IMR-90 (cell line): Measurements from ENCODE around the gene BOLA1. TPM values are rescaled to one million over a fixed set of nuclear protein-coding genes. Genes with fewer than 3 reads are reported as not detected.

Experiments used
- ATAC-seq: fragments of 200-7000 bp; cut with Tn5 transposase; 2 replicates; pipeline ENCODE4 v1.9.1; 2020; ENCODE audit warnings: low read depth, mild to moderate bottlenecking, moderate library complexity
- BruUV-seq: library from RNA; stranded (reverse); fragments of 400-500 nt; replicated peaks from 2 replicates; lab custom pipeline; 2021; lab: Mats Ljungman, UMichigan
- CTCF ChIA-PET: fragments of 300-600 bp; formaldehyde crosslinking; extraction: SDS; loops from one replicate; lab custom pipeline; 2021; ENCODE audit warnings: antibody characterized with exemption; lab: Yijun Ruan, JAX
- POLR2A ChIA-PET: fragments of 300-600 bp; sonication (Branson Sonifier 250); formaldehyde crosslinking; loops from one replicate; lab custom pipeline; 2022; ENCODE audit warnings: antibody characterized with exemption; ENCODE audit not compliant: unreplicated experiment; lab: Charles Lee
- DNase-seq: peaks from one replicate; pipeline ENCODE4 v3.0.0; 2013
- H2AFZ ChIP-seq: replicated peaks from 2 replicates; pipeline ENCODE3; 2013; ENCODE audit warnings: low read length, mild to moderate bottlenecking; ENCODE audit not compliant: poor library complexity
- H2AK5ac ChIP-seq: 2 replicates; pipeline ENCODE4 v1.6.1; 2013; ENCODE audit warnings: low read depth, low read length, inconsistent platforms
- H2AK9ac ChIP-seq: replicated peaks from 2 replicates; pipeline ENCODE3; 2013; ENCODE audit warnings: mild to moderate bottlenecking, low read depth, low read length, moderate library complexity; ENCODE audit not compliant: poor library complexity
- H2BK120ac ChIP-seq: 2 replicates; pipeline ENCODE4 v1.6.1; 2013; ENCODE audit warnings: low read depth, low read length, inconsistent platforms
- H2BK15ac ChIP-seq: 3 replicates; pipeline ENCODE4 v1.6.1; 2013; ENCODE audit warnings: low read depth, low read length, inconsistent platforms
- H2BK20ac ChIP-seq: 2 replicates; pipeline ENCODE4 v1.6.1; 2013; ENCODE audit warnings: low read depth, mild to moderate bottlenecking, inconsistent platforms, low read length, moderate library complexity
- H2BK5ac ChIP-seq: 2 replicates; pipeline ENCODE4 v1.6.1; 2013; ENCODE audit warnings: mild to moderate bottlenecking, low read depth, low read length, inconsistent platforms; ENCODE audit not compliant: poor library complexity, severe bottlenecking
- H3K14ac ChIP-seq: replicated peaks from 2 replicates; pipeline ENCODE4 v1.6.1; 2013; ENCODE audit warnings: low read depth, low read length, inconsistent platforms
- H3K18ac ChIP-seq: 2 replicates; pipeline ENCODE4 v1.6.1; 2013; ENCODE audit warnings: low read depth, low read length, control low read depth
- H3K23ac ChIP-seq: 2 replicates; pipeline ENCODE4 v1.6.1; 2013; ENCODE audit warnings: low read depth, low read length, inconsistent platforms
- H3K27ac ChIP-seq: 2 replicates; pipeline ENCODE4 v1.5.1; 2013; ENCODE audit warnings: mild to moderate bottlenecking, control low read depth, low read length; ENCODE audit not compliant: insufficient read depth
- H3K27me3 ChIP-seq: 2 replicates; pipeline ENCODE4 v1.6.1; 2013; ENCODE audit warnings: low read length; ENCODE audit not compliant: control insufficient read depth, insufficient read depth
- H3K36me3 ChIP-seq: 2 replicates; pipeline ENCODE4 v1.6.1; 2013; ENCODE audit warnings: low read length, mixed read lengths; ENCODE audit not compliant: control insufficient read depth, insufficient read depth
- H3K4ac ChIP-seq: 2 replicates; pipeline ENCODE4 v1.6.1; 2013; ENCODE audit warnings: low read depth, low read length, inconsistent platforms
- H3K4me1 ChIP-seq: 2 replicates; pipeline ENCODE4 v1.6.1; 2013; ENCODE audit warnings: low read length, mixed read lengths; ENCODE audit not compliant: control insufficient read depth, insufficient read depth
- H3K4me2 ChIP-seq: 2 replicates; pipeline ENCODE4 v1.6.1; 2013; ENCODE audit warnings: low read depth, mild to moderate bottlenecking, control low read depth, low read length, moderate library complexity
- H3K4me3 ChIP-seq: 2 replicates; pipeline ENCODE4 v1.5.1; 2013; ENCODE audit warnings: low read depth, mild to moderate bottlenecking, control low read depth, low read length, moderate library complexity; ENCODE audit not compliant: insufficient read depth
- H3K56ac ChIP-seq: 2 replicates; pipeline ENCODE4 v1.6.1; 2013; ENCODE audit warnings: low read length, inconsistent platforms; ENCODE audit not compliant: insufficient read depth; ENCODE audit errors: extremely low read depth
- H3K79me1 ChIP-seq, 2 experiments: 2 replicates each; pipeline ENCODE4 v1.6.1; 2013; ENCODE audit warnings: low read length in 2 of 2, inconsistent platforms in 1 of 2, low read depth in 1 of 2
- H3K9ac ChIP-seq: 2 replicates; pipeline ENCODE4 v1.6.1; 2013; ENCODE audit warnings: low read depth, low read length, control low read depth
- H3K9me1 ChIP-seq: 2 replicates; pipeline ENCODE4 v1.6.1; 2013; ENCODE audit warnings: low read length, inconsistent platforms; ENCODE audit not compliant: insufficient read depth
- H3K9me3 ChIP-seq: 2 replicates; pipeline ENCODE4 v1.6.1; 2013; ENCODE audit warnings: low read length; ENCODE audit not compliant: control insufficient read depth, insufficient read depth
- H4K20me1 ChIP-seq: 2 replicates; pipeline ENCODE4 v1.6.1; 2013; ENCODE audit warnings: low read length, inconsistent platforms; ENCODE audit not compliant: insufficient read depth
- H4K5ac ChIP-seq: 2 replicates; pipeline ENCODE4 v1.6.1; 2013; ENCODE audit warnings: mild to moderate bottlenecking, low read depth, low read length, control low read depth
- H4K8ac ChIP-seq, 2 experiments: 2 replicates each; pipeline ENCODE4 v1.6.1; 2013; ENCODE audit warnings: low read depth in 2 of 2, low read length in 2 of 2, control low read depth in 1 of 2, inconsistent platforms in 1 of 2
- H4K91ac ChIP-seq: 2 replicates; pipeline ENCODE4 v1.6.1; 2013; ENCODE audit warnings: low read depth, low read length, inconsistent platforms; ENCODE audit not compliant: insufficient read depth
- BHLHE40 ChIP-seq: fragments of 150-350 bp; IDR thresholded peaks from 2 replicates; pipeline ENCODE4 v1.6.1; 2016; ENCODE audit warnings: mild to moderate bottlenecking, low read depth, low read length
- SMC3 ChIP-seq: fragments of 150-350 bp; IDR thresholded peaks from 2 replicates; pipeline ENCODE4 v1.6.1; 2016; ENCODE audit warnings: low read depth, mild to moderate bottlenecking, antibody characterized with exemption, low read length, moderate library complexity
- WGBS, 2 experiments: methylation state at CpG; one replicate each; pipeline versions ENCODE4 v1.1.5 to v1.1.7; 2013; ENCODE audit warnings: missing lambda C conversion rate in 2 of 2; ENCODE audit not compliant: insufficient read length in 1 of 2; ENCODE audit errors: extremely low coverage in 2 of 2; 5-methylcytosine and 5-hydroxymethylcytosine counted together
- dilution Hi-C: fragments of 300-500 bp; cut with HindIII; formaldehyde crosslinking; loops from one replicate; pipeline ENCODE4 v1.14.3; 2018; ENCODE audit warnings: low sequenced_read_pairs; ENCODE audit not compliant: unreplicated experiment
- in situ Hi-C: fragments of 300-500 bp; cut with MboI; formaldehyde crosslinking; loops from 3 replicates; pipeline ENCODE4 v1.14.3; 2019; ENCODE audit warnings: low sequenced_read_pairs, inconsistent platforms, mixed read lengths
- intact Hi-C: fragments of 100-400 bp; cut with micrococcal nuclease; formaldehyde crosslinking; loops from 2 replicates; pipeline ENCODE4 v1.10.0; 2022
- polyA plus RNA-seq, 3 experiments: library from polyadenylated mRNA; depleted of rRNA; stranded (reverse); fragments of >200 nt; gene quantifications; 2 replicates each; pipeline ENCODE4 v1.2.3, GENCODE V29; 2012; ENCODE audit warnings: low replicate concordance in 1 of 3
- total RNA-seq: library from RNA; depleted of rRNA; stranded (reverse); fragments of >200 nt; gene quantifications from 2 replicates; pipeline ENCODE4 v1.2.3, GENCODE V29; 2012
- TF ChIP-seq, protein P1 (sequence below): fragments of 150-350 bp; IDR thresholded peaks from 2 replicates; pipeline ENCODE4 v1.6.1; 2017; ENCODE audit warnings: mild to moderate bottlenecking, antibody characterized with exemption, low read length, low read depth

The BOLA1 gene
- total and polyA plus RNA-seq, 2 of the 4 experiments (the other 2 are of a cell fraction), result 3.4 to 12.6 TPM

GRCh38 chr1:149931212-149931790 lies 31.9 kb downstream of the BOLA1 start (continued):
- TF ChIP-seq, protein P1, sequence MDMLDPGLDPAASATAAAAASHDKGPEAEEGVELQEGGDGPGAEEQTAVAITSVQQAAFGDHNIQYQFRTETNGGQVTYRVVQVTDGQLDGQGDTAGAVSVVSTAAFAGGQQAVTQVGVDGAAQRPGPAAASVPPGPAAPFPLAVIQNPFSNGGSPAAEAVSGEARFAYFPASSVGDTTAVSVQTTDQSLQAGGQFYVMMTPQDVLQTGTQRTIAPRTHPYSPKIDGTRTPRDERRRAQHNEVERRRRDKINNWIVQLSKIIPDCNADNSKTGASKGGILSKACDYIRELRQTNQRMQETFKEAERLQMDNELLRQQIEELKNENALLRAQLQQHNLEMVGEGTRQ, result no peak

GRCh38 chr1:149932474-149932873 lies 33.1 kb downstream of the BOLA1 start:
- Histone ChIP-seq H3K18ac (no peak overlapping the region), H4K20me1 (no peaks in the 10 kb centered on the region), H3K9me3 (no peaks in the 10 kb centered on the region), H3K79me1 (peaks cover 8 to 65% of the 10 kb centered on the region in 2 experiments; a peak in 3 of 4 replicates), H3K4me2 (no peak overlapping the region), H3K4me3 (no peak overlapping the region), H4K8ac (no peak overlapping the region), H2AFZ (no peak overlapping the region), H3K9me1 (peaks cover 25% of the 10 kb centered on the region), H3K27me3 (no peaks in the 10 kb centered on the region), H3K36me3 (peaks cover 18% of the 10 kb centered on the region), H2AK9ac (no peak overlapping the region), H4K5ac (no peak overlapping the region), H2BK20ac (no peak overlapping the region), H2BK5ac (no peak overlapping the region), H3K56ac (no peak overlapping the region), H2BK15ac (no peak overlapping the region), H2AK5ac (no peak overlapping the region), H4K91ac (no peak overlapping the region), H3K23ac (no peak overlapping the region), H3K14ac (no peak overlapping the region), H2BK120ac (no peak overlapping the region), H3K4me1 (peaks cover 7% of the 10 kb centered on the region), H3K27ac (no peak overlapping the region), H3K9ac (no peak overlapping the region), H3K4ac (no peak overlapping the region)
- ChIA-PET POLR2A (no interaction called here), CTCF (no interaction called here)
- intact Hi-C loops, result no loop called here
- ATAC-seq (no peak), DNase-seq (no peak)
- dilution Hi-C loops, result no loop called here
- TF ChIP-seq, protein P1, result no peak
- TF ChIP-seq BHLHE40, result no peak
- no peak for TF ChIP-seq SMC3
- WGBS, 2 experiments, result 100% methylated on average over 2 of the region's 8 CpGs; no CpG with 5 or more reads in 1 of the 2 experiments
- BruUV-seq, result no TSS peak
- in situ Hi-C loops, result no loop called here
